Ishikawa (cell line): ENCODE results near the gene WDR81.

Experiments
- CEBPB ChIP-seq: IDR thresholded peaks from 2 replicates; pipeline ENCODE4 v1.6.1; 2012
- CREB1 ChIP-seq: IDR thresholded peaks from 2 replicates; pipeline ENCODE4 v1.6.1; 2012; ENCODE audit warnings: low read depth
- EGR1 ChIP-seq: IDR thresholded peaks from 2 replicates; pipeline ENCODE4 v1.6.1; 2012
- EP300 ChIP-seq: IDR thresholded peaks from 2 replicates; pipeline ENCODE4 v1.6.1; 2012; ENCODE audit warnings: borderline replicate concordance
- FOXM1 ChIP-seq: IDR thresholded peaks from 2 replicates; pipeline ENCODE4 v1.6.1; 2012; ENCODE audit warnings: low read depth, borderline replicate concordance
- MAX ChIP-seq: IDR thresholded peaks from 2 replicates; pipeline ENCODE4 v1.6.1; 2012
- NFIC ChIP-seq: IDR thresholded peaks from 2 replicates; pipeline ENCODE4 v1.6.1; 2012
- RAD21 ChIP-seq: IDR thresholded peaks from 2 replicates; pipeline ENCODE4 v1.6.1; 2012; ENCODE audit warnings: low read depth
- TAF1 ChIP-seq: IDR thresholded peaks from 2 replicates; pipeline ENCODE4 v1.6.1; 2012; ENCODE audit warnings: low read depth, mild to moderate bottlenecking
- TCF12 ChIP-seq: IDR thresholded peaks from 2 replicates; pipeline ENCODE4 v1.6.1; 2012; ENCODE audit warnings: low read depth
- TEAD4 ChIP-seq: IDR thresholded peaks from 2 replicates; pipeline ENCODE4 v1.6.1; 2012
- YY1 ChIP-seq: IDR thresholded peaks from 2 replicates; pipeline ENCODE4 v1.6.1; 2012; ENCODE audit warnings: low read depth
- ZBTB7A ChIP-seq: IDR thresholded peaks from 2 replicates; pipeline ENCODE4 v1.6.1; 2012; ENCODE audit warnings: low read depth
- TF ChIP-seq, protein P1 (sequence below): IDR thresholded peaks from 2 replicates; pipeline ENCODE4 v1.6.1; 2012; ENCODE audit warnings: low read depth, mild to moderate bottlenecking
- TF ChIP-seq, protein P2 (sequence below): IDR thresholded peaks from 2 replicates; pipeline ENCODE4 v1.6.1; 2012

The WDR81 gene

GRCh38 chr17:1759529-1759928 is 35.0 kb downstream of the WDR81 start:
- TF ChIP-seq ZBTB7A (no peak), NFIC (no peak), CREB1 (no peak), RAD21 (no peak), MAX (no peak), EP300 (no peak), EGR1 (no peak), CEBPB (no peak), FOXM1 (no peak), TCF12 (no peak), TEAD4 (no peak), YY1 (no peak), TAF1 (no peak)
- TF ChIP-seq, protein P1, sequence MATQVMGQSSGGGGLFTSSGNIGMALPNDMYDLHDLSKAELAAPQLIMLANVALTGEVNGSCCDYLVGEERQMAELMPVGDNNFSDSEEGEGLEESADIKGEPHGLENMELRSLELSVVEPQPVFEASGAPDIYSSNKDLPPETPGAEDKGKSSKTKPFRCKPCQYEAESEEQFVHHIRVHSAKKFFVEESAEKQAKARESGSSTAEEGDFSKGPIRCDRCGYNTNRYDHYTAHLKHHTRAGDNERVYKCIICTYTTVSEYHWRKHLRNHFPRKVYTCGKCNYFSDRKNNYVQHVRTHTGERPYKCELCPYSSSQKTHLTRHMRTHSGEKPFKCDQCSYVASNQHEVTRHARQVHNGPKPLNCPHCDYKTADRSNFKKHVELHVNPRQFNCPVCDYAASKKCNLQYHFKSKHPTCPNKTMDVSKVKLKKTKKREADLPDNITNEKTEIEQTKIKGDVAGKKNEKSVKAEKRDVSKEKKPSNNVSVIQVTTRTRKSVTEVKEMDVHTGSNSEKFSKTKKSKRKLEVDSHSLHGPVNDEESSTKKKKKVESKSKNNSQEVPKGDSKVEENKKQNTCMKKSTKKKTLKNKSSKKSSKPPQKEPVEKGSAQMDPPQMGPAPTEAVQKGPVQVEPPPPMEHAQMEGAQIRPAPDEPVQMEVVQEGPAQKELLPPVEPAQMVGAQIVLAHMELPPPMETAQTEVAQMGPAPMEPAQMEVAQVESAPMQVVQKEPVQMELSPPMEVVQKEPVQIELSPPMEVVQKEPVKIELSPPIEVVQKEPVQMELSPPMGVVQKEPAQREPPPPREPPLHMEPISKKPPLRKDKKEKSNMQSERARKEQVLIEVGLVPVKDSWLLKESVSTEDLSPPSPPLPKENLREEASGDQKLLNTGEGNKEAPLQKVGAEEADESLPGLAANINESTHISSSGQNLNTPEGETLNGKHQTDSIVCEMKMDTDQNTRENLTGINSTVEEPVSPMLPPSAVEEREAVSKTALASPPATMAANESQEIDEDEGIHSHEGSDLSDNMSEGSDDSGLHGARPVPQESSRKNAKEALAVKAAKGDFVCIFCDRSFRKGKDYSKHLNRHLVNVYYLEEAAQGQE: no peak
- TF ChIP-seq, protein P2, sequence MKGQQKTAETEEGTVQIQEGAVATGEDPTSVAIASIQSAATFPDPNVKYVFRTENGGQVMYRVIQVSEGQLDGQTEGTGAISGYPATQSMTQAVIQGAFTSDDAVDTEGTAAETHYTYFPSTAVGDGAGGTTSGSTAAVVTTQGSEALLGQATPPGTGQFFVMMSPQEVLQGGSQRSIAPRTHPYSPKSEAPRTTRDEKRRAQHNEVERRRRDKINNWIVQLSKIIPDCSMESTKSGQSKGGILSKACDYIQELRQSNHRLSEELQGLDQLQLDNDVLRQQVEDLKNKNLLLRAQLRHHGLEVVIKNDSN: no peak

GRCh38 chr17:1762233-1762900 is 37.9 kb downstream of the WDR81 start:
- no peak for TF ChIP-seq NFIC
- no peak for TF ChIP-seq TEAD4
- TF ChIP-seq EP300: no peak
- no peak for TF ChIP-seq TAF1
- TF ChIP-seq RAD21: no peak
- TF ChIP-seq CREB1: no peak
- no peak for TF ChIP-seq EGR1
- TF ChIP-seq, protein P2: no peak

DNA sequence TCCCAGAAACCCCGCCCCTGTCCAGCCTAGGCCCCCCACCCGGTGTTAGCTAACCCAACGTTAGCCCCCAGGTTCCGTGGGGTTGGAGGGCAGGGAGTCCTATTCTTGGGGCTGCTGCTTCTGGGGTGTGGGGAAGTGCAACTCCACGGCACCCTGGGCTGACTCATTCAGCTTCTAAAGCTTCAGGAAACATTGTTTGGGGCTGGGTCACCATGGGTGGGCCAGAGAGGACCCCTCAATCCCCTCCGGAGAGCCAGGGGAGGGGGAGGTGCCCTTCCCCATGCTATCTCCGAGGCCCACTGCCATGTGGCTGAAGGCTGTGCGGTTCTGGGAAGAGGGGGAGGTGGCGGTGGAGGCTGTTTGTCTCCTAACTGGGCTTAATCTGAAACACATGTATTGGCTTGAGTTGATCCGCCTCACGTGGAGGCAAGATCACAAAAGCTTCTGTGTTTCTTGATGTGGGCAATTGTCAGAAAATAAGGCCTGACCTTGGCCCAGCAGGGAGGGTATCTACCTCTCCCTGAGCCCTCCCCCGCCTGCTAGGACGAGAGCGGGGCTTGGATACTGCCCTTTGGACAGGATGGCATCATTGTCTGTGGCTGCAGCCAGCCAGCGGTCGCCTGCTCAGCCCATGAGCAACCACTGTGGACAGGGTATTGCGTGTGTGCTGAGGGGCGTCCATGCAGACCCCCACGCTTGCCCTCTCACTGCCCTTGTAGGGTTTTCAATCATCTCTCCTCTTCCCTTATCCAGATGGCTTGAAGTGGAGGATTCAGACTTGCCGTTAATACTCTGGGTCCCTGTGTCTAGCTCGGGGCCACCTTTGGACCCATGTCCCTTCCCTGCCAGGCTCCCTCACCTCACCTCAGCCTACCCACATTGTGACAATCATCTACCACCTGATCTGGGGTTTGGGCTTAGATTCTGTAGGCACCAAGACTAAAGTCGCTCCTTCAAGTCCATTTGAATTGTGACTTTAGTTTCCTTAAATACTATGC is 38.7 kb downstream of the WDR81 start:
- TF ChIP-seq CREB1 (no peak), ZBTB7A (no peak), EGR1 (no peak), TEAD4 (no peak), EP300 (no peak), RAD21 (no peak)

DNA sequence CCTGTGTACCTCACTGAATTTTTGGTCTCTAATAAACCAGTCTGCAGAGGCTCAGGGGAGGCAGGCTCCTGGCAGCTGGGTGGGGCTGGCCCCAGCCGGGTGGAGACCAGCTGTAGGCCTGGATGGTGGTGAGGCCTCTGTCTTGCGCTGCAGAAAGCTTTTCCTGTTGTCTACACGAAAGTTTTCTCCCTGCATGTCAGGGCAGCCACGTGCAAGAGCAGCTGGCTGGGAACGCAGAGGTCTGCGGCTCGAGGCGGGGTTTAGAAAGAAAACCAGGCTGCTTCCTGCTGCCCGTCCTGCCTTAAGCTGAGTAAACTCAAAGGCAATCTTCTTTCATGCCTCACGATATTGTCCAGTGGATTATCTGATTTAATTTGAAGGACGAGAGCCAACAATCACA is 39.8 kb downstream of the WDR81 start:
- no peak for TF ChIP-seq YY1
- TF ChIP-seq TCF12: no peak
- TF ChIP-seq FOXM1: no peak
- TF ChIP-seq CEBPB: no peak
- no peak for TF ChIP-seq EP300
- no peak for TF ChIP-seq ZBTB7A
- TF ChIP-seq NFIC: no peak
- TF ChIP-seq, protein P1: no peak
- no peak for TF ChIP-seq TEAD4
- TF ChIP-seq MAX: no peak
- no peak for TF ChIP-seq RAD21
- TF ChIP-seq TAF1: no peak
- no peak for TF ChIP-seq CREB1
- TF ChIP-seq, protein P2: no peak
- no peak for TF ChIP-seq EGR1

- no peak for TF ChIP-seq EGR1
- TF ChIP-seq, protein P2: no peak
- TF ChIP-seq NFIC: no peak
- TF ChIP-seq EP300: no peak
- TF ChIP-seq YY1: no peak
- no peak for TF ChIP-seq RAD21
- no peak for TF ChIP-seq TCF12
- no peak for TF ChIP-seq CREB1
- TF ChIP-seq, protein P1: no peak
- TF ChIP-seq ZBTB7A: no peak
- no peak for TF ChIP-seq TAF1
- no peak for TF ChIP-seq CEBPB
- TF ChIP-seq TEAD4: no peak
These were observed 41.1 kb downstream of the WDR81 start for GRCh38 chr17:1765576-1765975.
